Upper lobe of left lung (tissue), 6 donors: ENCODE measurements around the gene AFF1. TPM values are rescaled to one million over a fixed set of nuclear protein-coding genes. Genes with fewer than 3 reads are reported as not detected.
A peak's percentile ranks its signal among the peaks of the same experiment; 100 is the strongest.
"Not testable (repeated sequence)": the region's sequence is repeated elsewhere in the genome, so short reads cannot be mapped to it uniquely, and the experiment has no call there.

ENCODE experiments used
- ATAC-seq, 2 donors: fragments of 200-7000 bp; cut with Tn5 transposase; one replicate each; pipeline ENCODE4 v1.9.1; 2022; ENCODE audit warnings: mild to moderate bottlenecking in 2 of 2, moderate library complexity in 2 of 2; ENCODE audit not compliant: low FRiP score in 2 of 2
- DNase-seq, 2 donors: peaks; one replicate each; pipeline ENCODE4 v3.0.0-alpha.2; 2019 to 2020
- H3K27ac ChIP-seq, 4 donors: fragments of 200-600 bp; sonication (generic); one replicate each; pipeline ENCODE4 v1.5.1; 2016 to 2019
- H3K27me3 ChIP-seq, 4 donors: fragments of 200-600 bp; sonication (generic); one replicate each; pipeline ENCODE4 v1.5.1; 2017 to 2019
- H3K36me3 ChIP-seq, 4 donors: fragments of 200-600 bp; sonication (generic); one replicate each; pipeline ENCODE4 v1.5.1; 2016 to 2019
- H3K4me1 ChIP-seq, 4 donors: fragments of 200-600 bp; sonication (generic); one replicate each; pipeline ENCODE4 v1.5.1; 2018 to 2019
- H3K4me3 ChIP-seq, 4 donors: fragments of 200-600 bp; sonication (generic); one replicate each; pipeline ENCODE4 v1.5.1; 2017 to 2019; ENCODE audit warnings: mild to moderate bottlenecking in 2 of 4, moderate library complexity in 1 of 4
- H3K9me3 ChIP-seq, 4 donors: fragments of 200-600 bp; sonication (generic); one replicate each; pipeline ENCODE4 v1.5.1; 2018 to 2019
- CTCF ChIP-seq, 6 experiments: fragments of 450-650 bp in 4 of 6; fragments of 200-600 bp in 2 of 6; sonication (generic) in 2 of 6; IDR thresholded peaks; one replicate each; pipeline ENCODE4 v1.5.1; 2016 to 2019; ENCODE audit warnings: antibody characterized with exemption in 6 of 6
- EP300 ChIP-seq, 4 donors: sonication (generic); formaldehyde crosslinking; IDR thresholded peaks; one replicate each; pipeline ENCODE4 v1.5.1; 2017; ENCODE audit warnings: antibody characterized with exemption in 4 of 4, control low read depth in 2 of 4
- POLR2A ChIP-seq, 4 donors: fragments of 450-650 bp; IDR thresholded peaks; one replicate each; pipeline ENCODE4 v1.5.1; 2016 to 2017; ENCODE audit warnings: antibody characterized with exemption in 4 of 4, mild to moderate bottlenecking in 2 of 4
- POLR2AphosphoS5 ChIP-seq, 2 donors: sonication (generic); formaldehyde crosslinking; IDR thresholded peaks; one replicate each; pipeline ENCODE4 v1.5.1; 2017; ENCODE audit warnings: antibody characterized with exemption in 2 of 2
- WGBS, 2 donors: methylation state at CpG; one replicate each; pipeline ENCODE4 v1.1.5; 2017 to 2018; 5-methylcytosine and 5-hydroxymethylcytosine counted together
- total RNA-seq, 6 donors: library from RNA; depleted of rRNA in 4 of 6; stranded (reverse); fragments of >200 nt in 4 of 6; gene quantifications; one replicate each; pipeline versions ENCODE4 v1.1.0 to v1.2.1, GENCODE V29; 2016 to 2021
- donor health status: DM: no; HTN: no; CAD: no; lungs with moderate emphysema.
- donor health status: DM: no; HTN: yes; CAD: no; lungs with severe emphysema.

Gene AFF1
- total RNA-seq, 6 donors from 2014 or later = 45.5 to 124 (median 83.9) TPM

GRCh38 chr4:87078987-87079486 lies 144.2 kb downstream of the AFF1 start:
- Histone ChIP-seq H3K27me3 (no peaks in the 10 kb centered on the region), H3K27ac (peak overlapping the region; percentile 26 to 70 (median 58)), H3K36me3 (peaks cover 0 to under 1% (median 0%) of the 10 kb centered on the region in 4 donors), H3K9me3 (no peaks in the 10 kb centered on the region), H3K4me3 (no peak overlapping the region), H3K4me1 (peaks cover 49 to 70% (median 57%) of the 10 kb centered on the region in 4 donors)
- 23 to 33% methylated on average over 6 of the region's 6 CpGs for WGBS, 2 donors
- TF ChIP-seq POLR2A (IDR thresholded peaks at IDR 0.05) = no peak
- TF ChIP-seq POLR2AphosphoS5 (IDR thresholded peaks at IDR 0.05) = peak; percentile 26 to 39
- DNase-seq (no peak), ATAC-seq (peak; percentile 34 to 71)

- no peaks in the 10 kb centered on the region for H3K9me3 ChIP-seq
- ATAC-seq (no peak), DNase-seq (no peak)
- no peaks in the 10 kb centered on the region for H3K27me3 ChIP-seq
- H3K36me3 ChIP-seq = peaks cover 0 to 9% (median 0%) of the 10 kb centered on the region in 4 donors
- no peak overlapping the region for H3K4me3 ChIP-seq
- H3K4me1 ChIP-seq = peaks cover 41 to 66% (median 52%) of the 10 kb centered on the region in 4 donors
- H3K27ac ChIP-seq = peak overlapping the region; percentile 3 to 70 (median 41)
- no peak for TF ChIP-seq EP300 (IDR thresholded peaks at IDR 0.05)
- TF ChIP-seq POLR2AphosphoS5 (IDR thresholded peaks at IDR 0.05) = no peak
- TF ChIP-seq CTCF (IDR thresholded peaks at IDR 0.05) = no peak
- no peak for TF ChIP-seq POLR2A (IDR thresholded peaks at IDR 0.05)
- WGBS, 2 donors = 64 to 78% methylated on average over 2 of the region's 2 CpGs
These were observed 145.2 kb downstream of the AFF1 start for GRCh38 chr4:87079967-87080366.

- WGBS, 2 donors = 72 to 83% methylated on average over 3 of the region's 3 CpGs
- DNase-seq (no peak), ATAC-seq (no peak)
- peak overlapping the region in 2 of 4 donors; percentile 63 to 70 for H3K27ac ChIP-seq
- H3K27me3 ChIP-seq = no peaks in the 10 kb centered on the region
- H3K9me3 ChIP-seq = no peaks in the 10 kb centered on the region
- peaks cover 41 to 66% (median 51%) of the 10 kb centered on the region in 4 donors for H3K4me1 ChIP-seq
- no peak overlapping the region for H3K4me3 ChIP-seq
- peaks cover 0 to 11% (median 0%) of the 10 kb centered on the region in 4 donors for H3K36me3 ChIP-seq
- no peak for TF ChIP-seq CTCF (IDR thresholded peaks at IDR 0.05)
- TF ChIP-seq POLR2A (IDR thresholded peaks at IDR 0.05) = no peak
- no peak for TF ChIP-seq EP300 (IDR thresholded peaks at IDR 0.05)
These were observed 145.7 kb downstream of the AFF1 start for GRCh38 chr4:87080462-87080861.

GRCh38 chr4:87081826-87082225 lies 147.0 kb downstream of the AFF1 start:
- no peak for DNase-seq
- TF ChIP-seq POLR2A (IDR thresholded peaks at IDR 0.05) (no peak), EP300 (IDR thresholded peaks at IDR 0.05) (no peak), CTCF (IDR thresholded peaks at IDR 0.05) (no peak), POLR2AphosphoS5 (IDR thresholded peaks at IDR 0.05) (no peak)
- Histone ChIP-seq H3K27me3 (no peaks in the 10 kb centered on the region), H3K4me1 (peaks cover 39 to 68% (median 47%) of the 10 kb centered on the region in 4 donors), H3K9me3 (no peaks in the 10 kb centered on the region), H3K27ac (peak overlapping the region in 2 of 4 donors; percentile 2 to 46), H3K4me3 (no peak overlapping the region), H3K36me3 (peaks cover 0 to 21% (median 0%) of the 10 kb centered on the region in 4 donors)
- 55 to 64% methylated on average over 5 of the region's 5 CpGs for WGBS, 2 donors
- peak in 1 of 2 donors; percentile 67 for ATAC-seq

GRCh38 chr4:87085732-87086131 lies 150.9 kb downstream of the AFF1 start:
- not testable (repeated sequence) for H3K9me3 ChIP-seq, DNase-seq, H3K27me3 ChIP-seq, H3K4me3 ChIP-seq, ATAC-seq, H3K27ac ChIP-seq
- Histone ChIP-seq H3K36me3 (peaks cover 0 to 31% (median 5%) of the 10 kb centered on the region in 4 donors), H3K4me1 (peaks cover 20 to 61% (median 39%) of the 10 kb centered on the region in 4 donors)
- 95 to 97% methylated on average over 11 of the region's 11 CpGs for WGBS, 2 donors
